Cortex of kidney (tissue), 1 donor: ENCODE measurements around the gene SPON1.
"Not testable (repeated sequence)": the region's sequence is repeated elsewhere in the genome, so short reads cannot be mapped to it uniquely, and the experiment has no call there.

Source experiments
- DNase-seq: peaks from one replicate; lab custom pipeline; 2025; lab: John Stamatoyannopoulos, UW

SPON1 gene

GRCh38 chr11:14082338-14082737 lies 119.8 kb downstream of the SPON1 start:
- DNase-seq = no peak

DNA sequence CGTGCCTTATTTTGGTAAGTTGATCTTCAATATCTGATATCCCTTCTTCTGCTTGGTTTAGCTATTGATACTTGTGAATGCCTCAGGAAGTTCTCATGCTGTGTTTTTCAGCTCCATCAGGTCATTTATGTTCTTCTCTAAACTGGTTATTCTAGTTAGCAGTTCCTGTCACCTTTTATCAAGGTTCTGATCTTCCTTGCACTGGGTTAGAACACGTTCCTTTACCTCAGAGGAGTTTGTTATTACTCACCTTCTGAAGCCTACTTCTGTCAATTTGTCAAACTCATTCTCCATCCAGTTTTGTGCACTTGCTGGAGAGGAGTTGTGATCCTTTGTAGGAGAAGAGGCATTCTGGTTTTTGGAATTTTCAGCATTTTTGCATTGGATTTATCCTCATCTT lies 126.3 kb downstream of the SPON1 start:
- not testable (repeated sequence) for DNase-seq

- DNase-seq = no peak
Observed at GRCh38 chr11:14089690-14090462, 127.4 kb downstream of the SPON1 start.

DNA sequence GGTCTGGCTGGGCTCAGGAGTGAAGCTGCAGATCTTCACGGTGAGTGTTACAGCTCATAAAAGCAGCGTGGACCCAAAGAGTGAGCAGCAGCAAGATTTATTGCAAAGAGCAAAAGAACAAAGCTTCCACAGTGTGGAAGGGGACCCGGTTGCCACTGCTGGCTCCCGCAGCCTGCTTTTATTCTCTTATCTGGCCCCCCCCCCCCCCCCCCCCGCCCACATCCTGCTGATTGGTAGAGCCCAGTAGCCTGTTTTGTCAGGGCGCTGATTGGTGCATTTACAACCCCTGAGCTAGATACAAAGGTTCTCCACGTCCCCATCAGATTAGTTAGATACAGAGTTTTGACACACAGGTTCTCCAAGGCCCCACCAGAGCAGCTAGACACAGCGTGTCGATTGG lies 128.1 kb downstream of the SPON1 start:
- DNase-seq = not testable (repeated sequence)

GRCh38 chr11:14093065-14093464 lies 130.5 kb downstream of the SPON1 start:
- DNase-seq = no peak

GRCh38 chr11:14094481-14095037 lies 132.0 kb downstream of the SPON1 start:
- DNase-seq = no peak

DNA sequence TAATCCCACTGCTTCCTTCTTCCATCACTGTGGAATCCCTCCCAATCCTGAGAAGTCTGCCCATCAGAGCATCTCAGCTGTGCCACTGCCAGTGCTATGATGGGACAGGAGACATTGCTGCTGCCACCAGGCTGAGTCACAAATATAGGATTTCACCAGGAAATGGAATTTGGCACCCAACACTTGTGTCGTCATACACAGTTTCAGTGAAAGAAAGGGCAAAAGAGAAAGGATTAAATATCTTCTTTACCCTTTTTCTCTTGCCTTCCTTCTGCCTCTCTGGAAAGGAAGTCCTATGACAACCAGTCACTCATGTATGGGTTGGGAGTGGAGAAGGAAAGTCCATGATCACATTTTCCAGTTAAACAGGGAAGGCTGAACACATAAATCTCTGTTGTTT lies 133.4 kb downstream of the SPON1 start:
- DNase-seq = no peak

- no peak for DNase-seq
Observed at GRCh38 chr11:14096606-14097005, 134.1 kb downstream of the SPON1 start.

- DNase-seq = no peak
Observed at GRCh38 chr11:14101388-14101787, 138.9 kb downstream of the SPON1 start.

DNA sequence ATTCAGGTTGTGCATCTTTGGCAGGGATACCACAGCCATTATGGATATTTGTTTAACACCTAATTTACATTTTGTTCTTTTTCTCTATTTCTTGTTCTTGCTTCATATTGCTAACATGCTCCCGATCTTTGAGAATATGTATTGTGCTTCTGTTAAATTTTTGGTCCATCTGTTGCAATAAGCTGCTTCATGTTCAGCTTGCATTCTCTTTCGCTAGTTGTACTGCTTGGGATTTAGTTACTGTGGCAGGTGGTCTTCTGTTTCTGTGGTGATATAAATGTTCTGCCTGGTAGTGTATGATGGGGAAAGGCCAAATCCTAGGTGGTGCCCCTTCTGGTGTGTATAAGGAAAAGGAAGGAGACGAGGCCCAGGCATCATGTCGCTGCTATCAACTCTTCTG lies 140.2 kb downstream of the SPON1 start:
- no peak for DNase-seq

DNA sequence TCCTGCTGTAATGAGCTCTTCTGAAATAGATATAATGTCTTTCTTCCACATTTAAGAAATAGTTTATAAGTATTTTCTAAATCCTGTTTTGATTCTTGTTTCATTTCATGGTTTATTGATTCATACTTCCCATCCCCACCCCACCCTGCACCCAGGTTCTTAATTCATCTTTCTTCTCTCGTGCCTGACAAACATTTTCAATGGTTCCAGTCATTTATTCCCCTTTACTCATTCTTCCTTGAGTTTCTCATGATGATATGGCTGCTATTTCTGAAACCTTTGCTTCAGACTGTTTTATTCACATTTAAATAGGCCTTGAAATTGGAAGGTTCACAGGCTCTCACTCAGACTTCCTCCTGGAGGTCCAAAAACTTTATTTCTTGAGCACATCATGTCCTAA lies 142.9 kb downstream of the SPON1 start:
- no peak for DNase-seq

DNA sequence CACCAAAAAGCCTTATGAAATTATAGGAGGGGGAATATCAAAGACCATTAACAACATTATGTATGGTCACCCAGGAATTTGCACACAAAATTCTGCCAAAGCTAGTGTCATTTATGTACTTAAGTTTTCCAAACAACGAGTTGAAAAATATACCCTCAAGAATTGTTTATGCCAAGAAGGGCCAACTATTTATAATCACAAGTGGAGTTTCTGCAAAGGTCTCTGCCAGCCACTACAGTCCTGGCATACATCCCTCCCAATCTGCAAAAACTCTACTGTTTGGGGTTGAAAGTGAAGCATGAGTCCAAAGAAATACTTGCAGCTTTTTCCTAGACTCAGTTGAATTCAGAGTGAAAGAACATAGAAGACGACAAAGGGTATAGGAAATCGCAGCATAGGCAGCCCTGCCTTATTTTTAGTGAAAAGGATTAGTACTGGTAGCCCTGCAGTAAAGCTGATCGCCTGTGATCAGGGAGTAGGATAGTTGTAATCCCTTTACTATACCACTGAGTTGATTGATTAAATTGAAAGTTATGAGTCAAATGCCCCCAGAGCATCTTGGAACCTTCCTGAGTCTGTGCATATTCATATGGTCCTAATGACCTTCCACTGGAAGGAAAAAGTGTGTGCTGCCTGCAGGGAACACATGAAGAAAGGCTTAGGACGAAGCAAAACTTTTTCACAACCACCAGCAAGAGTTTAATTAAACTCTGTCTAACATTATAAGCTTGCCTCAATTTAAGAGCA lies 144.0 kb downstream of the SPON1 start:
- DNase-seq = no peak

DNA sequence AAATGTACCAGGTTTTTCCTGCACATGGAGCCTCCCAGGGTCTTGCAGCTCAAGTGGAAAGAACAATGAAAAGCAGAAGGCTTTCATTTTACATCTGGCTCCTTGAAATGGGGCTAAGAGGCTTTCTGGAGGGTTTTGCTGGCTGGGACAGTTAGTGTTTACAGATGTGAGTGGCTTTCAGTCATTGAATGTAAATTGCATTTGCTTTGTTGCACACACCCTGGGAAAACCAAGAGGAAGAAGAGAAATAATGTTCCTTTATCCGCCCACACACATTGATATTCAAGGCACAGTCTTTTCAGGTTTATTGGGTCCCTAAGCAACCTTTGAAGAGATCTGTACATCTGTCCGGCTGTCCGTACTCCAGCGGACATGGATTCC lies 144.5 kb downstream of the SPON1 start:
- no peak for DNase-seq

- no peak for DNase-seq
Observed at GRCh38 chr11:14109742-14110141, 147.2 kb downstream of the SPON1 start.

DNA sequence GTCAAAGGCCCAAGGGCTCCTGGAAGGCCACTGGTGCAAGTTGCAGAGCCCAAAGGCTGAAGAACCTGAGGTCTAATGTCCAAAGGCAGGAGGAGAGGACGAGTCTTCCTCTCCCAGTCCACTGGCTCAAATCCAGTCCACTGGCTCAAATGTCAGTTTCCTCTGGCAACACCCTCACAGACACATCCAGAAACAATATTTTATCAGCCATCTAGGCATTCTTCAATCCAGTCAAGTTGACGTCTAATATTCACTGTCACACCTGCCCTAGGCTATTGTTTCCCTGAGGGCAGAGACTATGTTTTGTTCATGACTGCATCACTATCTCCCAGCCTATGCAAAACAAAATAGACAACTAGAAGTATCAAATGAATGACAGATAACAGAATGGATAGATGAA lies 148.1 kb downstream of the SPON1 start:
- no peak for DNase-seq

DNA sequence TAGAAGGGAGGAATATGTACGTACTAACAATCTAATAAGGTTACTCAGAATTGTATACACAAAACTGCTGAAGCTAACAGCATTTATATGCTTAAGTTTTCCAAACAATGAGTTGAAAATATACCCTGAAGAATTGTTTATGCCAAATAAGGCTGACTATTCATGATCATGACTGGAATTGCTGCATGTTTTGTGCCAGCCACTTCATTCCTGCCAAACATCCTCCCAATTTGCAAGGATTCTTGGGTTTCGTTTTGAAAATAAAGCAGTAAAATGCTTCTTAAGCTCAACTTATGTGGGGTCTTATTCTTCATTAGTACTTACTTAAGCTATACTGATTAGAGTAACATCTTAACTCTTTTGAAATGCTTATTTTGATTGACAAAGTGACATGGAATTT lies 149.0 kb downstream of the SPON1 start:
- DNase-seq = no peak

DNA sequence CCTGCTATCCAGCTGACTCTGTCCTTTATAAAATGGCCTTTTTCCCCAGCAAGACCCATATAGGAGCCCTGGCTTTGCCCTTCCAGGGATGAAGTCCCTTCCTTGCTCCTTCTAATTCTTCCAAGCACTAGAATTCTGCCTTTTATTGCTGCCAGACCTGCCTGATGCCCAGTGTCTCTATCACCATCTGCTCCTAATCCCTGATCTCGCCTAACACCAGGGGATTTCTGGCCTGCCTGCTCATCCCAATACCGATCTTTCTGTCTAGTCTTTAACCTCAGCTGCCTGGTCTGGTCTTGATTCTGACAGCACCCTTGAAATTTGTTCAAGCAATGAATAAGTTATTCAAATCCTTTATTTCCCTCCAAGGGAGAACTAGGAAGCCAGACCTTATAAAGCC lies 150.2 kb downstream of the SPON1 start:
- no peak for DNase-seq

DNA sequence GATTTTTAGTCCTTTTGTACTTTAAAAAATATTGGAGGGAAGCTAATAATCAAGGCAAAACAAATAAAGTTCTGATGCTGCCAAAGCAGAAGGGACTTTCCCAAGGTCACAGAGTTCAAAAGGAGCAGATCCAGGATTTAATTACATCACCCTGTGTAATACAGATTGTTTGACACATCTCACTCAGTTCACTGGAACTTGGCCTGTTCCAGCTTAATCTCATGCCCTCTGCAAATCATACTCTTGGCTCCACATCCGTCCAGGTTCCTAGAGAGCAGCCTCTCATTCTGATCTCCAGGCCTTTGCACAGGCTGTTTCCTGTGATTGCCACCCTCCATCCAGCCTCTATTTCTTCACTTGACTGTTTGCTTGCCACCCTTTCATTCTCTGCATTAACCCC lies 151.7 kb downstream of the SPON1 start:
- DNase-seq = no peak

DNA sequence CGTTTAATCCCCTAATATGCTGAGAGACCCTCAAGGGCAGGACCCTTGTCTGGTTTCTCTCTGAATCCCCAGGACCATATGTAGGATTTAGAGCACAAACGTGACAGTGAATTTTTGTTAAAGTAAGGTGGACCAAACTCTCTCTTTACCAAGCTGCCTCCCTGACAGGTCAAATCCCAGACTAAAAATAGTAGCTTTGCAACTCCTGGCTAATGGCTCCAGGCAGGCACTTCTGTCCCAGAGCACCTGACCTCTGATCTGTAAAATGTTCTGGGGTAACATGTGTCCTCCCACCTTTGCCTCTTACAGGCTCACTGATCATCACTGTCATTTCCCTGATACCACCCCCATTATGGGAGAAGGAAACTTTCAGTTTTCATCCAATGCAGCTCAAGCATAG lies 152.3 kb downstream of the SPON1 start:
- no peak for DNase-seq

DNA sequence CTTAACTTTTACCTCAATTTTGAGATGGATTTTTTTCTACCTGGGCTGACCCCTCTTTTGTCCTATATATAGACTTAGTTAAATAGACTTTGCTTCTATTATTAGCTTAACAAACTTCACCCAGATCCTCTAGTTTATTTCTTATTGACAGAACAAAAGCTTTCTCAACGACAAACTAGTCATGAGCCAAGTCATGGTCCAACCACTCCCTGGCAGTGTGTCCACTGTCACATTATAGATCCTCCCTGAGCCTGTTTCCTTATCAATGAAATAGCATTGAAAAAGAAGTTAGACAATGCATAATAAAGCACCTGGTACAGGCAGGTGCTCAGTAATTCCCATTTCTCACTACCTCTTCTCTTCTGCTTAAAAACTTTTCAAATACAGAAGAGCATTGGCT lies 155.1 kb downstream of the SPON1 start:
- no peak for DNase-seq

DNA sequence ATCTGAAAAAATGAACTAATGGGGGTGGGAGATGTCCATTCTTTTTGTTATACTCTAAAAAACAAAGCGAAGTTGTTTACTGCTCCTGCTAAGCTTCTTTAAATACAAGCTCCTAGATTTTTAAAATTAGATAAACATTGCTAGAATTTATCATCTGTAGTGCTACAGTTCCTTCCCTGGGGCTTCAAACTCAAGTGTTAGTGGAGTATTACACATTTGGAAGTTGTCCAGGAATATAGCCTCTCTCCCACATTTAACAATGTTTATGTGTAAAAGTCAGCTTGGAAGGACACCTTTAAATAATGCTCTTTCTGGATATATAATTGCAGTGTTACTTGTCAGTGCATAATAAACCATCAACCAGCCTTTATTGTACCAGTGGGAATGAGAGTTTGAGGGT lies 155.5 kb downstream of the SPON1 start:
- no peak for DNase-seq

- DNase-seq = no peak
Observed at GRCh38 chr11:14119357-14119756, 156.8 kb downstream of the SPON1 start.

GRCh38 chr11:14124350-14124749 lies 161.8 kb downstream of the SPON1 start:
- DNase-seq = no peak
